GM23338 (cell line): ENCODE data around the gene GRAMD4.

Experiments
- EZH2 ChIP-seq: fragments of 200-600 bp; sonication (generic); IDR thresholded peaks from one replicate; pipeline ENCODE4 v1.8.0; 2017; ENCODE audit warnings: antibody characterized with exemption, mild to moderate bottlenecking, low read depth; ENCODE audit not compliant: unreplicated experiment
- EZH2phosphoT487 ChIP-seq: fragments of 200-600 bp; sonication (generic); IDR thresholded peaks from one replicate; pipeline ENCODE4 v1.8.1; 2018; ENCODE audit warnings: antibody characterized with exemption; ENCODE audit not compliant: unreplicated experiment
- POLR2AphosphoS5 ChIP-seq: IDR thresholded peaks from 2 replicates; pipeline ENCODE4 v1.6.1; 2016; ENCODE audit warnings: antibody characterized with exemption, low read depth
- TF ChIP-seq, protein P1 (sequence below), 2 experiments: fragments of 200-600 bp in 1 of 2; sonication (generic) in 1 of 2; conservative IDR thresholded peaks; 2 replicates each; pipeline versions ENCODE4 v1.5.1 to v1.6.1; 2016 to 2017; ENCODE audit warnings: antibody characterized with exemption in 2 of 2, low read depth in 2 of 2, mild to moderate bottlenecking in 2 of 2, moderate library complexity in 1 of 2

DNA sequence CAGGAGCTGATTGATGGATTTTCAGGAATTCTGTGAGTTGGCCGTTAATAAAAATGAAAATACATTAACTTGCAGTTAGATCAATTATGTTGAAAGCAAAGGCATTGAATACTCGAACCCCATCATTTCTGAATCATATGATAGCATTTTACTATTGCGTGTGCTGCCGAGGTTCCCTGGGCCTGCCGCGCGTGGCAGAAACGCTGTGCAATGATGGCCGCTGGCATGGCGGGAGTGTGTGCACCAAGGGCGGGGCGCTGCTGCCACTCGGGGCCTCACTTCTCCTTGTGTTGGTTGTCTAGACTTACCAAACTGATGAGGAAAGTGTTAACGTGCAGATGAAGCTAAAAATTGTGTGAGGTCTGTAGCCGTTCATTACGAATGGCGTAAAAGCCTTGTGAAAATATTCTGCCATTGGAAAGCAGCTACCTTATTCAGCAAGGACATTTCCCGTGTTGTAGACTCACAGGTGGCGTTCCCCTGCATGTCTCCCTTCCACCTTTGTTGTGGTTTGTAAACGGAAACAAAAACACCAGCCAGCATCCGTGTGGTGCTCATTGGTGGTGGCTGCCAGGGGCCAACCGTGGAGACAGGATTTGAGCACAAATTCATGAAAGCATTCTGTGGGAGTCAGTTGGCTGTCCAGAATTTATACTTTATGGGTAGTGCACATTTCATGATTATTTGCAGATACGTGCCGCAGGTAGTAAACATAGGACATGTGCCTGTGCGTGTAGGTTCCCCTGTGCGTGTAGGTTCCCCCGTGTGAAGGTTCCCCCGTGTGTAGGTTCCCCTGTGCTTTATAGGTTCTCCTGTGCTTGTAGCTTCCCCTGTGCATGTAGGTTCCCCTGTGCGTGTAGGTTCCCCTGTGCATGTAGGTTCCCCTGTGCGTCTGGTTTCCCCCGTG, 5.9 kb upstream of the GRAMD4 start:
- TF ChIP-seq EZH2phosphoT487: no peak
- TF ChIP-seq, protein P1, sequence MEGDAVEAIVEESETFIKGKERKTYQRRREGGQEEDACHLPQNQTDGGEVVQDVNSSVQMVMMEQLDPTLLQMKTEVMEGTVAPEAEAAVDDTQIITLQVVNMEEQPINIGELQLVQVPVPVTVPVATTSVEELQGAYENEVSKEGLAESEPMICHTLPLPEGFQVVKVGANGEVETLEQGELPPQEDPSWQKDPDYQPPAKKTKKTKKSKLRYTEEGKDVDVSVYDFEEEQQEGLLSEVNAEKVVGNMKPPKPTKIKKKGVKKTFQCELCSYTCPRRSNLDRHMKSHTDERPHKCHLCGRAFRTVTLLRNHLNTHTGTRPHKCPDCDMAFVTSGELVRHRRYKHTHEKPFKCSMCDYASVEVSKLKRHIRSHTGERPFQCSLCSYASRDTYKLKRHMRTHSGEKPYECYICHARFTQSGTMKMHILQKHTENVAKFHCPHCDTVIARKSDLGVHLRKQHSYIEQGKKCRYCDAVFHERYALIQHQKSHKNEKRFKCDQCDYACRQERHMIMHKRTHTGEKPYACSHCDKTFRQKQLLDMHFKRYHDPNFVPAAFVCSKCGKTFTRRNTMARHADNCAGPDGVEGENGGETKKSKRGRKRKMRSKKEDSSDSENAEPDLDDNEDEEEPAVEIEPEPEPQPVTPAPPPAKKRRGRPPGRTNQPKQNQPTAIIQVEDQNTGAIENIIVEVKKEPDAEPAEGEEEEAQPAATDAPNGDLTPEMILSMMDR (conservative IDR thresholded peaks at IDR 0.05; ENCODE audit: low read depth in 2 of 2): no peak
- no peak for TF ChIP-seq POLR2AphosphoS5
- no peak for TF ChIP-seq EZH2
